ENCODE data around the gene AK8. TPM values are rescaled to one million over a fixed set of nuclear protein-coding genes. Genes with fewer than 3 reads are reported as not detected.
"Not testable (repeated sequence)": the region's sequence is repeated elsewhere in the genome, so short reads cannot be mapped to it uniquely, and the experiment has no call there.

AK8 gene
- total RNA-seq, 1 donor from 2014 or later = 0.13 TPM

- intact Hi-C loops (cut with DNase I) = no loop called here
- peak; percentile 22 for DNase-seq (ENCODE audit: low spot score)
Observed at GRCh38 chr9:132731230-132731629, 146.9 kb downstream of the AK8 start.

GRCh38 chr9:132730054-132731033 lies 147.7 kb downstream of the AK8 start:
- intact Hi-C loops (cut with DNase I) = no loop called here
- peak; percentile 55 for DNase-seq (ENCODE audit: low spot score)

- intact Hi-C loops (cut with DNase I) = no loop called here
- DNase-seq (ENCODE audit: low spot score) = peak; percentile 7
Observed at GRCh38 chr9:132729235-132729890, 148.7 kb downstream of the AK8 start.

GRCh38 chr9:132728497-132728896 lies 149.6 kb downstream of the AK8 start:
- DNase-seq (ENCODE audit: low spot score) = no peak
- intact Hi-C loops (cut with DNase I) = no loop called here

- peak; percentile 61 for DNase-seq (ENCODE audit: low spot score)
- intact Hi-C loops (cut with DNase I) = no loop called here
Observed at GRCh38 chr9:132728071-132728470, 150.0 kb downstream of the AK8 start.

- DNase-seq (ENCODE audit: low spot score) = no peak
- intact Hi-C loops (cut with DNase I) = no loop called here
Observed at GRCh38 chr9:132726576-132727130, 151.4 kb downstream of the AK8 start.

GRCh38 chr9:132725306-132725705 lies 152.8 kb downstream of the AK8 start:
- intact Hi-C loops (cut with DNase I) = no loop called here
- peak; percentile 29 for DNase-seq (ENCODE audit: low spot score)

- intact Hi-C loops (cut with DNase I) = no loop called here
- DNase-seq (ENCODE audit: low spot score) = peak; percentile 70
Observed at GRCh38 chr9:132723809-132724208, 154.3 kb downstream of the AK8 start.

- peak; percentile 63 for DNase-seq (ENCODE audit: low spot score)
- intact Hi-C loops (cut with DNase I) = no loop called here
Observed at GRCh38 chr9:132722564-132723065, 155.5 kb downstream of the AK8 start.

- peak; percentile 47 for DNase-seq (ENCODE audit: low spot score)
- intact Hi-C loops (cut with DNase I) = no loop called here
Observed at GRCh38 chr9:132721661-132722060, 156.4 kb downstream of the AK8 start.

- intact Hi-C loops (cut with DNase I); DNase-seq (ENCODE audit: low spot score): not testable (repeated sequence)
Observed at GRCh38 chr9:132718381-132718928, 159.6 kb downstream of the AK8 start.

- no peak for DNase-seq (ENCODE audit: low spot score)
- intact Hi-C loops (cut with DNase I) = no loop called here
Observed at GRCh38 chr9:132717326-132717945, 160.6 kb downstream of the AK8 start.

GRCh38 chr9:132716007-132716406 lies 162.1 kb downstream of the AK8 start:
- no peak for DNase-seq (ENCODE audit: low spot score)
- intact Hi-C loops (cut with DNase I) = no loop called here

- DNase-seq (ENCODE audit: low spot score) = no peak
- intact Hi-C loops (cut with DNase I) = no loop called here
Observed at GRCh38 chr9:132712753-132713152, 165.3 kb downstream of the AK8 start.

- intact Hi-C loops (cut with DNase I) = no loop called here
- DNase-seq (ENCODE audit: low spot score) = no peak
Observed at GRCh38 chr9:132711846-132712245, 166.2 kb downstream of the AK8 start.

- DNase-seq (ENCODE audit: low spot score); intact Hi-C loops (cut with DNase I): not testable (repeated sequence)
Observed at GRCh38 chr9:132711152-132711551, 166.9 kb downstream of the AK8 start.

GRCh38 chr9:132710333-132710732 lies 167.8 kb downstream of the AK8 start:
- intact Hi-C loops (cut with DNase I) = no loop called here
- no peak for DNase-seq (ENCODE audit: low spot score)

GRCh38 chr9:132708769-132709430 lies 169.2 kb downstream of the AK8 start:
- intact Hi-C loops (cut with DNase I) = no loop called here
- no peak for DNase-seq (ENCODE audit: low spot score)

- intact Hi-C loops (cut with DNase I) = no loop called here
- no peak for DNase-seq (ENCODE audit: low spot score)
Observed at GRCh38 chr9:132708239-132708638, 169.8 kb downstream of the AK8 start.

All from cardiac septum (tissue), 1 donor.